Measurements from ENCODE around the gene CAPZB. TPM values are rescaled to one million over a fixed set of nuclear protein-coding genes. Genes with fewer than 3 reads are reported as not detected.

CAPZB gene
- total RNA-seq, 5 donors from 2014 or later (not counting 1 experiment from before 2014, with no cell fraction given), result 272 to 342 (median 320) TPM

- Histone ChIP-seq H3K27me3 (replicated peaks in 1 of 2; ENCODE audit: control insufficient read depth in 2 of 2, extremely low read depth in 1 of 2, insufficient read depth in 2 of 2, low read length in 1 of 2) (no peaks in the 10 kb centered on the region), H3K9me3 (no peaks in the 10 kb centered on the region), H3K27ac (ENCODE audit: low read length) (no peak overlapping the region), H3K4me3 (ENCODE audit: control insufficient read depth in 1 of 2, extremely low read depth in 1 of 2, low read length in 1 of 2) (no peak overlapping the region), H3K36me3 (ENCODE audit: control insufficient read depth in 2 of 2, extremely low read depth in 1 of 2, insufficient read depth in 1 of 2, low read length in 1 of 2) (peaks cover 0 to 5% of the 10 kb centered on the region in 2 donors), H3K4me1 (ENCODE audit: control insufficient read depth in 1 of 2, extremely low read depth in 1 of 2, insufficient read depth in 2 of 2, low read length in 2 of 2) (no peaks in the 10 kb centered on the region)
- POLR2A ChIA-PET, result no interaction called here
- Mint-ChIP-seq H3K4me1 (peaks cover 0 to 5% (median 0%) of the 10 kb centered on the region in 3 donors), H3K27me3 (no peaks in the 10 kb centered on the region), H3K4me3 (no peak overlapping the region), H3K36me3 (peaks cover 4% of the 10 kb centered on the region), H3K27ac (no peak overlapping the region), H3K9me3 (no peaks in the 10 kb centered on the region)
- DNase-seq (no peak), ATAC-seq (replicated peaks in 1 of 4) (no peak)
- WGBS (ENCODE audit: insufficient coverage), result 86% methylated on average over 10 of the region's 12 CpGs
- CTCF ChIA-PET, result no interaction called here
Measured at GRCh38 chr1:19332832-19333231, 152.5 kb downstream of the CAPZB start.

GRCh38 chr1:19331262-19331878, 154.0 kb downstream of the CAPZB start:
- H3K36me3 ChIP-seq (ENCODE audit: control insufficient read depth in 2 of 2, extremely low read depth in 1 of 2, insufficient read depth in 1 of 2, low read length in 1 of 2), result no peaks in the 10 kb centered on the region
- ChIA-PET POLR2A (interaction anchor here in 1 of 2 donors (0.6 kb wide), 1 partner anchor 46 kb away, joined by 3 read pairs; no protein-coding TSS in a partner anchor), CTCF (no interaction called here)
- DNase-seq (no peak), ATAC-seq (replicated peaks in 1 of 4) (no peak)
- H3K27me3 ChIP-seq (replicated peaks in 1 of 2; ENCODE audit: control insufficient read depth in 2 of 2, extremely low read depth in 1 of 2, insufficient read depth in 2 of 2, low read length in 1 of 2), result no peaks in the 10 kb centered on the region
- H3K4me3 ChIP-seq (ENCODE audit: control insufficient read depth in 1 of 2, extremely low read depth in 1 of 2, low read length in 1 of 2), result no peak overlapping the region
- peaks cover 10% of the 10 kb centered on the region for H3K36me3 Mint-ChIP-seq
- no peaks in the 10 kb centered on the region for H3K9me3 Mint-ChIP-seq
- no peak overlapping the region for H3K27ac Mint-ChIP-seq
- H3K27me3 Mint-ChIP-seq, result no peaks in the 10 kb centered on the region
- H3K9me3 ChIP-seq, result no peaks in the 10 kb centered on the region
- WGBS (ENCODE audit: insufficient coverage), result 88% methylated on average over 12 of the region's 13 CpGs
- peaks cover 0 to 5% (median 0%) of the 10 kb centered on the region in 3 donors for H3K4me1 Mint-ChIP-seq
- no peaks in the 10 kb centered on the region for H3K4me1 ChIP-seq (ENCODE audit: control insufficient read depth in 1 of 2, extremely low read depth in 1 of 2, insufficient read depth in 2 of 2, low read length in 2 of 2)
- no peak overlapping the region for H3K27ac ChIP-seq (ENCODE audit: low read length)
- H3K4me3 Mint-ChIP-seq, result no peak overlapping the region

- ChIA-PET POLR2A (no interaction called here), CTCF (no interaction called here)
- no peaks in the 10 kb centered on the region for H3K9me3 ChIP-seq
- Mint-ChIP-seq H3K36me3 (peaks cover 11% of the 10 kb centered on the region), H3K4me3 (no peak overlapping the region), H3K9me3 (no peaks in the 10 kb centered on the region), H3K27me3 (no peaks in the 10 kb centered on the region), H3K4me1 (peaks cover 0 to 5% (median 0%) of the 10 kb centered on the region in 3 donors), H3K27ac (no peak overlapping the region)
- ATAC-seq (replicated peaks in 1 of 4), result no peak
- no peaks in the 10 kb centered on the region for H3K36me3 ChIP-seq (ENCODE audit: control insufficient read depth in 2 of 2, extremely low read depth in 1 of 2, insufficient read depth in 1 of 2, low read length in 1 of 2)
- no peak overlapping the region for H3K4me3 ChIP-seq (ENCODE audit: control insufficient read depth in 1 of 2, extremely low read depth in 1 of 2, low read length in 1 of 2)
- no peak for DNase-seq
- 66% methylated on average over 4 of the region's 14 CpGs for WGBS (ENCODE audit: insufficient coverage)
- no peaks in the 10 kb centered on the region for H3K4me1 ChIP-seq (ENCODE audit: control insufficient read depth in 1 of 2, extremely low read depth in 1 of 2, insufficient read depth in 2 of 2, low read length in 2 of 2)
- H3K27ac ChIP-seq (ENCODE audit: low read length), result no peak overlapping the region
- H3K27me3 ChIP-seq (replicated peaks in 1 of 2; ENCODE audit: control insufficient read depth in 2 of 2, extremely low read depth in 1 of 2, insufficient read depth in 2 of 2, low read length in 1 of 2), result no peaks in the 10 kb centered on the region
Measured at GRCh38 chr1:19330449-19331135, 154.7 kb downstream of the CAPZB start.

GRCh38 chr1:19329611-19330010, 155.7 kb downstream of the CAPZB start:
- no peaks in the 10 kb centered on the region for H3K9me3 Mint-ChIP-seq
- Histone ChIP-seq H3K4me1 (ENCODE audit: control insufficient read depth in 1 of 2, extremely low read depth in 1 of 2, insufficient read depth in 2 of 2, low read length in 2 of 2) (no peaks in the 10 kb centered on the region), H3K27me3 (replicated peaks in 1 of 2; ENCODE audit: control insufficient read depth in 2 of 2, extremely low read depth in 1 of 2, insufficient read depth in 2 of 2, low read length in 1 of 2) (no peaks in the 10 kb centered on the region), H3K36me3 (ENCODE audit: control insufficient read depth in 2 of 2, extremely low read depth in 1 of 2, insufficient read depth in 1 of 2, low read length in 1 of 2) (peaks cover 7 to 9% of the 10 kb centered on the region in 2 donors), H3K9me3 (no peaks in the 10 kb centered on the region), H3K4me3 (ENCODE audit: control insufficient read depth in 1 of 2, extremely low read depth in 1 of 2, low read length in 1 of 2) (no peak overlapping the region), H3K27ac (ENCODE audit: low read length) (no peak overlapping the region)
- CTCF ChIA-PET, result interaction anchor here in 1 of 2 donors (0.5 kb wide), 1 partner anchor 55 kb away, joined by 3 read pairs; no protein-coding TSS in a partner anchor
- POLR2A ChIA-PET, result no interaction called here
- 90% methylated on average over 3 of the region's 5 CpGs for WGBS (ENCODE audit: insufficient coverage)
- no peak overlapping the region for H3K4me3 Mint-ChIP-seq
- no peak overlapping the region for H3K27ac Mint-ChIP-seq
- ATAC-seq (replicated peaks in 1 of 4) (no peak), DNase-seq (no peak)
- H3K4me1 Mint-ChIP-seq, result peaks cover 0 to 5% (median 0%) of the 10 kb centered on the region in 3 donors
- peaks cover 11% of the 10 kb centered on the region for H3K36me3 Mint-ChIP-seq
- H3K27me3 Mint-ChIP-seq, result no peaks in the 10 kb centered on the region

- no peaks in the 10 kb centered on the region for H3K4me1 ChIP-seq (ENCODE audit: control insufficient read depth in 1 of 2, extremely low read depth in 1 of 2, insufficient read depth in 2 of 2, low read length in 2 of 2)
- no peak for DNase-seq
- POLR2A ChIA-PET, result no interaction called here
- WGBS (ENCODE audit: insufficient coverage), result 90% methylated on average over 12 of the region's 13 CpGs
- no peak overlapping the region for H3K4me3 Mint-ChIP-seq
- H3K4me1 Mint-ChIP-seq, result peaks cover 0 to 5% (median 0%) of the 10 kb centered on the region in 3 donors
- no peaks in the 10 kb centered on the region for H3K27me3 ChIP-seq (replicated peaks in 1 of 2; ENCODE audit: control insufficient read depth in 2 of 2, extremely low read depth in 1 of 2, insufficient read depth in 2 of 2, low read length in 1 of 2)
- no peak overlapping the region for H3K27ac ChIP-seq (ENCODE audit: low read length)
- CTCF ChIA-PET, result interaction anchor here in 1 of 2 donors (0.5 kb wide), 1 partner anchor 54 kb away, joined by 3 read pairs; no protein-coding TSS in a partner anchor
- H3K9me3 ChIP-seq, result no peaks in the 10 kb centered on the region
- ATAC-seq (replicated peaks in 1 of 4), result no peak
- no peaks in the 10 kb centered on the region for H3K9me3 Mint-ChIP-seq
- H3K36me3 Mint-ChIP-seq, result peaks cover 11% of the 10 kb centered on the region
- H3K4me3 ChIP-seq (ENCODE audit: control insufficient read depth in 1 of 2, extremely low read depth in 1 of 2, low read length in 1 of 2), result no peak overlapping the region
- H3K27me3 Mint-ChIP-seq, result no peaks in the 10 kb centered on the region
- H3K27ac Mint-ChIP-seq, result no peak overlapping the region
- H3K36me3 ChIP-seq (ENCODE audit: control insufficient read depth in 2 of 2, extremely low read depth in 1 of 2, insufficient read depth in 1 of 2, low read length in 1 of 2), result peaks cover 7 to 9% of the 10 kb centered on the region in 2 donors
Measured at GRCh38 chr1:19329188-19329587, 156.2 kb downstream of the CAPZB start.

- Mint-ChIP-seq H3K4me3 (no peak overlapping the region), H3K27me3 (no peaks in the 10 kb centered on the region), H3K4me1 (peaks cover 0 to 5% (median 0%) of the 10 kb centered on the region in 3 donors), H3K27ac (no peak overlapping the region), H3K36me3 (peaks cover 11% of the 10 kb centered on the region), H3K9me3 (no peaks in the 10 kb centered on the region)
- POLR2A ChIA-PET, result no interaction called here
- no peaks in the 10 kb centered on the region for H3K27me3 ChIP-seq (replicated peaks in 1 of 2; ENCODE audit: control insufficient read depth in 2 of 2, extremely low read depth in 1 of 2, insufficient read depth in 2 of 2, low read length in 1 of 2)
- 97% methylated on average over 13 of the region's 18 CpGs for WGBS (ENCODE audit: insufficient coverage)
- H3K4me1 ChIP-seq (ENCODE audit: control insufficient read depth in 1 of 2, extremely low read depth in 1 of 2, insufficient read depth in 2 of 2, low read length in 2 of 2), result no peaks in the 10 kb centered on the region
- no peak overlapping the region for H3K27ac ChIP-seq (ENCODE audit: low read length)
- no peak for ATAC-seq (replicated peaks in 1 of 4)
- CTCF ChIA-PET, result no interaction called here
- H3K4me3 ChIP-seq (ENCODE audit: control insufficient read depth in 1 of 2, extremely low read depth in 1 of 2, low read length in 1 of 2), result no peak overlapping the region
- H3K36me3 ChIP-seq (ENCODE audit: control insufficient read depth in 2 of 2, extremely low read depth in 1 of 2, insufficient read depth in 1 of 2, low read length in 1 of 2), result peaks cover 7 to 9% of the 10 kb centered on the region in 2 donors
- DNase-seq, result no peak
- H3K9me3 ChIP-seq, result no peaks in the 10 kb centered on the region
Measured at GRCh38 chr1:19328486-19328885, 156.9 kb downstream of the CAPZB start.
